Measurements from ENCODE around the gene PSMD6.

The PSMD6 gene

DNA sequence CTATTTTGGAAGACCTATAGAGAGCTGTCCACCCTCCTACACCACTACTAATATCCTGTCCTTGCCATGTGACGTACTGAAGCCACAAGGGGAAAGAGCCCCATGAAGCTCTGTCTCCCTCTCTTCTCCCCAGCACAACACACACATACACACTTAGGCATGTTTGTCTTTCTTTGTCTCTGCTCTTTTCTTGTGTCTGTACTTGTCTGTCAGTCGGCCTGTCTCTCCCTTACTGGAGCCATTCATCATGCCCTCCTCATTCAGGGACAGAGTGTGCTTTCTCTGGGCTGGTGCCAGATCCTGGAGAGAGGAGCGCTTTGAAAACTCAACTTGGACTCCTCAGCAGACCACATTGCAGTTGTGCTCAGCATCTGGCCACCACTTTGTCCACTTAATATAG, 47.6 kb downstream of the PSMD6 start:
- no peak for DNase-seq

GRCh38 chr3:63974451-63974850, 48.8 kb downstream of the PSMD6 start:
- no peak for DNase-seq

DNA sequence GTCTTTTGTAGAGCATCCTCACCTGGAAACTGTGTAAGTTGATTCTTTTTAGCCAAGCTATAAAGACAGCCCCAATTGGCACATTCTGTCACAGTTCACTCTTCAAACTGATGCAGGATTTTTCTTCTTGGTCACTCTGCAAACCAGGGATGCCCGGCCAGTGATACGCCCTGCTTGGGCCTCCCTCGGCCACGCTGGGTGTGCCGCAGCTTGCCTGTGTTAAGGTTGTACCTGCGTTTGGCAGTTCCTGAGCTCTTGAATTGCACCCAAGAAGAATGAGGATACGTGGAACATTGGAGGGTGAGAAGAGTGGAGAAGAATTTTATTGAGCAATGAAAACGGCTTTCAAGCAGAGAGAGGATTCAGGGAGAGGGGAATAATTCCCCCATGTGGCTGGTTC, 49.9 kb downstream of the PSMD6 start:
- no peak for DNase-seq

DNA sequence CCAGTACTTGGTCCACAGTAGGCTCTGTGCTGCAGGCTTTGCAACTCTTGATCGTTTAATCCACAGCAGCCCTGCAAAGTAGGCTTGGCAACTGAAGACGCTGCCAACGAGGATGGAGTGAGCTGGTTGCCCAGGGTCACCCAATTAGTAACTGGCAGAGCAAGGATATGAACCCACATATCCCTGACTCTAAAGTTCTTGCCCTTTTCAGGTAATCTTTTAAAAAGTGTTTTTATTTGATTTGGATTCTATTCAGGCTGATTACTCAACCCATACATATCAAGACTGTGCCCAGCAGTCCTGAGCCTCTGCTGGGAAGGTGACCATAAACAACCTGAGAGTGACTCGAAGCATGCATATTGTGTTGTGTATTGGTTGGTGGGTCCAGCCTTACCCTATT, 50.3 kb downstream of the PSMD6 start:
- no peak for DNase-seq

GRCh38 chr3:63972196-63972595, 51.1 kb downstream of the PSMD6 start:
- DNase-seq, result no peak

DNA sequence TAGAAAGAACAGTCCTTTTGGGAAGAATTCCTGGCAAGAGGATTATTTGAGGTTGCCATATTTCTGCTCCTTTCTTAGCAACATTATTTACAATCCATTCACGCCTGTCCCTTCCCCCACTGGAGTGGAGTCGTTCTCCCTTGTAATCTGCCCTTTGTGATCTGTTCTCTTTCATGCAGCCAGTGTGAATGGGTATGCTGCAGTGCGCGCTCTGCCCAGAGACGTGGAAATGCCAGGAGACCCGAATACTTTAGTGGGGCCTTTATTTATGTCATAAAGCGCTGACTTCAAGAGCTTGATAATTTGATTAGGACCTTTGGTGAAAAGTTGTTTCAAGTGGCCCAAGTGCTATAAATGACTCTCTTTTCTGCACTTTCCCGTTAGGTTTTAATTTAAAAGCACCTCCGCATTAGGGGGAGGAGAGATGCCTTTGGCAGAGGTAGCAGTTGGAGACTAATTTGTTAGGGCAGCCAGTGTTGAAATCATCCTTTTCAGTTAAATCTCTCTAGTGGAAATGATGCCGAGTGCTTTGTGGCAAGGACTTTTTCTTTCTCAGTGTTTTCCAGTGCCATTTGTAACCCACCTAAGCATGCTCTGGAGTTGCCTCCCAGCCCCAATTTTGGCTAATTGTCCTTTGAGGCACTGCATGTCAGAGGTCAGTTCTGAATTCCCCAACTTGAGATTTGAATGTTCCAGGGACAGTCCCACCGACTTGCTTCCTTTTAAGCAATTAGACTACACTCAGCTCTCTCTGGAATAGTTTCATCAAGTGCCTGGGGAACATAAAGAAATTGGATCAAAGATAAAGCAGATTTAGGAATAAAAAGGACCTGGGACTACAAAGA, 52.4 kb downstream of the PSMD6 start:
- no peak for DNase-seq

DNA sequence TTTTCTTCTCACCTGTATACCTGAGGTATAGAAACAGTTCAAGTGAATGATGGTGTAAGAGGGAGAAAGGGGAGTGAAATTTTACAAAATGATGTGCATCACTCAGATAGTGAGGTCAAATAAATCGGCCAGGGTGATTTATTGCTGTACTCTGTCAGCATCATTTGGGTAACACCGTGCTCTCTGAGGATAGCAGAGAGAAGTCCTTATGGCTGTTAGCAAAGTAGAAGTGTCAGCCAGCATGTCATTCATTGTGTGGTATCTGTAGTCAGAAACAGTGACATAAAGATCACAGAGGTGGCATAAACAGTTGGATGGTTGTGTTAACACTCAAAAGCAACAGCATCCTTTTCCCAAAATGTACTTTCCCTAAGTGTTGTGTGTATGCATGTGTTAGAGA, 53.4 kb downstream of the PSMD6 start:
- no peak for DNase-seq

DNA sequence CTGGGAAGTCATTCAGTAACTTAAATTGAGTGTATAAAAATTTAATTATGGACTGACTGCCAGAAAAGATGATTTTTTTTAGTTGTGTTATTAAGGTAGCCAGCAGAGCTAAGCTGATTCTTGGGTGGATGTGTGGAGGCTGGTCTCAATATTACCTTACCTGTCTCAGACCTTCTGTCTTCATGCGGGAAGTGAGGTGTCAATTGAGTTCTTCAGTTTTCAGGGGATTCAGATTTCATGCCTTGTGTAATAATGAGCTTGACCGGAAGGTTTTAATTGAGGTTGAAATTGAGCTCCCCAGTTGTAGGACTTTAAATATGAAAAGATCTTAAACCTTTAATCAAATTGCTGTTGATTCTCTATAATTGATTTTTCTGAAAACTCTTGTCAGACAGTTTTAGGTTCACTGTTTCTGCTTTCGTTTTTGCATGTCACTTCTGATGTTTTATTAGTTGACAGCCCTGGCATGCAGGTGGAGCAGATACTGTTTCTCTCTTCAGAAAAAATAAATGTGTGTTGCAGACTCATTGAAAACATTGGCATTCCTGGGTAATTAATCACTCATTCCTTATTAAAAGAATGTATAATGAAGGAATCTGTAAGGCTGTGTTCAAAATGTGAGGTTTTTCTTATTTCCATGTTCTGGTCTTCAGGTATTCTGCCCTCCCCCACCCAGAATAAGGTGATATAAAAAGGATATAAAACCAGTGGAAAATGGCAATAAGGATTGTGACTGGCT, 54.5 kb downstream of the PSMD6 start:
- no peak for DNase-seq

- DNase-seq, result no peak
Measured at GRCh38 chr3:63967675-63968611, 55.4 kb downstream of the PSMD6 start.

DNA sequence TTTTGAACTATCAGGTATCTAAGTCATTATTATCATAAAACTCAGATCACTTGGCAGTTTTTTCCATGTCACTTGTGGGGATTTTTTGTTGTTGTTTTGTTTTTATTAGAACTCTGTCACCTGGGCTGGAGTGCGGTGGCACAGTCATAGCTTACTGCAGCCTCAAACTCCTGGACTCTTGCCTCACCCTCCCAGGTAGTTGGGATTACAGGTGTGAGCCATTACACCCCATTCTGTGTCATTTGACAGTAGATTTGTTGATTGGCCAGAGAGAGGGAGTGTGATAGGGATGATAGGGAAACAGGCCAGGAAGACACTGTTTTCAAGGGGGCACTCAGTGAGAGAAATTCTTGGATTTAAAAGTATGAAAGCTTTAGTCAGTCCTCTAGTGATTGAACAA, 56.4 kb downstream of the PSMD6 start:
- DNase-seq, result no peak

GRCh38 chr3:63966007-63966406, 57.3 kb downstream of the PSMD6 start:
- DNase-seq, result no peak

DNA sequence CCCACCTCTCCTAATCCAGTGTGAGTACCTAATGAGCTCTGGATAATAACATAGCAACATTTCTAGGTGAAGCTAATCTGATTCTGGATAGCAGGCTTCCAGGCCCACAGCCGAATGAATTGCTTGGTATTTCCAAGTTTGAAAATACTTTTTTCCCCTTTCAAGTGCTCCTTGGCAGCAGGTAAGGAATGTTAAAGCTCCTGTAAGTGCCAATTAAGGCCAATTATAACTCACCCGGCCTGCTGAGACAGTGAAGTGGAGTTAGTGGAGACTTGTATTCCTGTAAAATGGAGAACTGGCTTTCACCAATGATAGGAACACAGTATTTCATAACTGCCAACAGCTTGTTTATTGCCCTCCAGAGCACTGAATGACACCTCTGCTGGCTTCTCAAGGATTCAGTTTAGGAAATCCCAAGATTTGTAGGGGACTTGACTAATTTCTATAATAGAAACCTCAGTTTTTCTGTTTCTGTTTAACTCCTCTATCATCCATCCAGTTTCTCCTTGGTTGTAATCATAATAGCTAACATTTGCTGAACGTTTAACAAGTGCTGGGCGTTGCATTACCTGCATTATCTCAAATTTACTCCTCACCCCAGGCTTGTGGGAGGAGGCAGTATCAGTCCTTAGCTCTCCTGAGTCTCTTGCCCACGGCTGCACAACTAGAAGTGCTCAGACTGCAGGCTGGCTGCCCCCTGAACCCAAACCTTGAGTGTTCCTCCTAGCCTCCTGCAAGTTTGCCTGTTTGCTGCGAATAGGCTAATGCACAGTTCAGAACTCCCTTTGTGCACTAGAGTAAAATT, 58.4 kb downstream of the PSMD6 start:
- no peak for DNase-seq

DNA sequence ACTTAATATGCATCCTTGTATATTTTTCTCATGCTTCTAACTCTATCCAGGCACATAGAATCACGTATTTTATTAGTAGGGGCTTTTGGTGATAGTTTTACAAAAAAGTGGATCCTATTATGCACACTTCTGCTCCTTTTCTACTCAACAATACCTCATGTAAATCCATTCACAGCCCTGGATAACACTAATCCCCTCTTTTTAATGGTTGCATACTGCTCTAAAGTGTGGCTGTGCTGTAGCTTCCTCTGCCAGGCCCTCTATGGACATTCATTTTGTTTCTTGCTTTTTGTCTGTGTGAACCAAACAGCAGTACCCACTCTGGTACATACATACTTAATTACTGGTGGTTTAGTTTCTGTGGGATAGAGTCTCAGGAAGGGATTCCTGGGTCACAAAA, 59.8 kb downstream of the PSMD6 start:
- no peak for DNase-seq

DNA sequence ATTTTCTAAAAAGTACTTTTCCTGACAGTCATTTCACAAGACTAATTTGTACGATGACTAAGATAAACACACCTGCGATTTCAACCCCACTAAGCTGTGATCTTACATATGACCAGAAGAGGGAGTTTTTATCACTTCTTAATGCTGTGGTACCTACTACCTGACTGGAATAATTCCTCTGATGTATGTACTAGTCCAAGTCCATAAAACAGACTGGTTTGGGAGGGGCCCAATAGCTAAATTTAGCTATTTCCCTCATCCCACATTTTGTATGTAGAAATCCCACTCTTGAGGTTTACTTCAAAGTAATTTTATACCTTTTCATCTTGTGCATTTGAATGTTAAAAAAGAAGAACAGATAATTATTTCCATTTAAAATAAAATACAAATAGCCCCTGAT, 61.4 kb downstream of the PSMD6 start:
- DNase-seq, result no peak
